Neutrophil (primary cell): Measurements from ENCODE around the gene AQP2.

Source experiments
- H3K27ac ChIP-seq: fragments of 200-600 bp; sonication (generic); 2 replicates; pipeline ENCODE4 v1.5.1; 2016; ENCODE audit warnings: mild to moderate bottlenecking, moderate library complexity
- H3K27me3 ChIP-seq: fragments of 200-600 bp; sonication (generic); 2 replicates; pipeline ENCODE4 v1.6.0; 2016; ENCODE audit warnings: mild to moderate bottlenecking
- H3K36me3 ChIP-seq: fragments of 200-600 bp; sonication (generic); 2 replicates; pipeline ENCODE4 v1.5.1; 2017
- H3K4me1 ChIP-seq, 2 experiments: fragments of 200-600 bp in 1 of 2; sonication (generic) in 1 of 2; 1 replicate in 1 of 2; 2 replicates in 1 of 2; pipeline versions ENCODE4 v1.5.1 to v1.6.1; 2013 to 2016; ENCODE audit warnings: low read depth in 1 of 2, low read length in 1 of 2, mild to moderate bottlenecking in 1 of 2, moderate library complexity in 1 of 2; ENCODE audit not compliant: control insufficient read depth in 1 of 2, insufficient read depth in 1 of 2
- H3K4me3 ChIP-seq, 2 experiments: fragments of 200-600 bp in 1 of 2; sonication (generic) in 1 of 2; 1 replicate in 1 of 2; 2 replicates in 1 of 2; pipeline ENCODE4 v1.5.1; 2013 to 2016; ENCODE audit warnings: low read depth in 1 of 2, low read length in 1 of 2, mild to moderate bottlenecking in 1 of 2, moderate library complexity in 1 of 2
- H3K9me3 ChIP-seq: fragments of 200-600 bp; sonication (generic); 2 replicates; pipeline ENCODE4 v1.5.1; 2016
- CTCF ChIP-seq: fragments of 200-600 bp; sonication (generic); IDR thresholded peaks from 2 replicates; pipeline ENCODE4 v1.5.1; 2016; ENCODE audit warnings: antibody characterized with exemption

Gene AQP2

GRCh38 chr12:49917166-49917787 lies 33.3 kb upstream of the AQP2 start:
- H3K27me3 ChIP-seq: peaks cover 37% of the 10 kb centered on the region
- no peaks in the 10 kb centered on the region for H3K9me3 ChIP-seq
- no peaks in the 10 kb centered on the region for H3K36me3 ChIP-seq
- peaks cover 8 to 12% of the 10 kb centered on the region in 2 experiments for H3K4me1 ChIP-seq
- H3K4me3 ChIP-seq: no peak overlapping the region
- no peak overlapping the region for H3K27ac ChIP-seq
- no peak for TF ChIP-seq CTCF

GRCh38 chr12:49917788-49918173 lies 32.8 kb upstream of the AQP2 start:
- Histone ChIP-seq H3K4me1 (peaks cover 8 to 12% of the 10 kb centered on the region in 2 experiments), H3K36me3 (no peaks in the 10 kb centered on the region), H3K4me3 (no peak overlapping the region), H3K27ac (no peak overlapping the region), H3K27me3 (peaks cover 42% of the 10 kb centered on the region), H3K9me3 (no peaks in the 10 kb centered on the region)
- no peak for TF ChIP-seq CTCF

GRCh38 chr12:49920241-49920914 lies 30.2 kb upstream of the AQP2 start:
- Histone ChIP-seq H3K36me3 (no peaks in the 10 kb centered on the region), H3K9me3 (no peaks in the 10 kb centered on the region), H3K4me1 (peaks cover 8 to 12% of the 10 kb centered on the region in 2 experiments), H3K27ac (no peak overlapping the region), H3K4me3 (no peak overlapping the region), H3K27me3 (peaks cover 37% of the 10 kb centered on the region)
- TF ChIP-seq CTCF: no peak

- Histone ChIP-seq H3K27me3 (peaks cover 37% of the 10 kb centered on the region), H3K4me1 (peaks cover 8 to 12% of the 10 kb centered on the region in 2 experiments), H3K4me3 (no peak overlapping the region), H3K9me3 (no peaks in the 10 kb centered on the region), H3K27ac (no peak overlapping the region), H3K36me3 (no peaks in the 10 kb centered on the region)
- no peak for TF ChIP-seq CTCF
Measured at GRCh38 chr12:49920915-49921286, 29.6 kb upstream of the AQP2 start.

GRCh38 chr12:49921299-49921698 lies 29.2 kb upstream of the AQP2 start:
- Histone ChIP-seq H3K4me1 (peaks cover 8 to 12% of the 10 kb centered on the region in 2 experiments), H3K9me3 (no peaks in the 10 kb centered on the region), H3K27me3 (peaks cover 33% of the 10 kb centered on the region), H3K27ac (no peak overlapping the region), H3K36me3 (no peaks in the 10 kb centered on the region), H3K4me3 (no peak overlapping the region)
- TF ChIP-seq CTCF: no peak
